Epithelial cell of proximal tubule (primary cell): ENCODE results near the gene CEPT1. TPM values are rescaled to one million over a fixed set of nuclear protein-coding genes. Genes with fewer than 3 reads are reported as not detected.

Source experiments
- DNase-seq: peaks from one replicate; pipeline ENCODE4 v3.0.0-alpha.2; 2011; ENCODE audit warnings: low read depth
- H3K4me3 ChIP-seq: 2 replicates; pipeline ENCODE4 v1.5.1; 2011; ENCODE audit warnings: low read depth, mild to moderate bottlenecking, low read length
- CTCF ChIP-seq: conservative IDR thresholded peaks from 2 replicates; pipeline ENCODE4 v1.5.1; 2012; ENCODE audit warnings: low read depth, mild to moderate bottlenecking, low read length
- total RNA-seq: library from RNA; depleted of rRNA; stranded (reverse); fragments of >200 nt; gene quantifications from 2 replicates; pipeline ENCODE4 v1.2.3, GENCODE V29; 2015

Gene CEPT1
- total RNA-seq, 1 donor from 2014 or later = 15.0 TPM

- no peak overlapping the region for H3K4me3 ChIP-seq
- DNase-seq = no peak
- no peak for TF ChIP-seq CTCF
These were observed 29.7 kb upstream of the CEPT1 start for GRCh38 chr1:111110197-111110899.

GRCh38 chr1:111116496-111116895, 23.5 kb upstream of the CEPT1 start:
- DNase-seq = no peak
- H3K4me3 ChIP-seq = no peak overlapping the region
- TF ChIP-seq CTCF = no peak

GRCh38 chr1:111126354-111126753, 13.7 kb upstream of the CEPT1 start:
- H3K4me3 ChIP-seq = no peak overlapping the region
- no peak for DNase-seq
- no peak for TF ChIP-seq CTCF

DNA sequence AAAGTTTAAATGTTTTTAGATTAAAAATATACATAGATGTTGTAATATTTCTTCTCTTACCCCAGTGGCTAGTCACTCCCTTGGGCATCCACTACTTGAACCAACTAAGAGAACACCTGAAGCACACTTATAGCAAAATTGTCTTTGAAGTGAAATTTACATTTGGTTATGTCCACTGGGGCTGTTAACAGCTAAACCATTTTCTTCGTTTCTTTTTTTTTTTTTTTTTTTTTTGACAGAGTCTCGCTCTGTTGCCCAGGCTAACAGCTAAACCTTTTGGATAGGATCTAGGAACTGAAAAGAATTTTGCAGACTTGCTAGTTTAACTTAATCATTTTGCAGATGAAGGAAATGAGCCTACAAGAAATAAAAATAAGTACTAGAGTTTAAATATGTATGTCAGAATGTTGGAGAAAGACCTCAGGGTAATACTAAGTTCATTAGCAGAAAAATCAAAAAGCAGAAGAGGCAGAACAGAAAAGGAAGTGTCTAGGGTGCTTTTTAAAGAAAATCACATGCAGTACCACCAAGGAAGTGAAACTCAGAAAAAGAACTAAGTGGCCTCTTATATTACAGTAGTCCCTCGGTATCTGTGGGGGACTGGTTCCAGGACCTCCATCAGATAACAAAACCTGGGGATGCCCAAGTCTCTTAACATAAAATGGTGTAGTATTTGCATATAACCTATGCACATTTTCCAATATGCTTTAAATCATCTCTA, 11.9 kb upstream of the CEPT1 start:
- no peak for DNase-seq
- TF ChIP-seq CTCF = no peak
- H3K4me3 ChIP-seq = no peak overlapping the region

GRCh38 chr1:111129376-111129775, 10.6 kb upstream of the CEPT1 start:
- no peak for DNase-seq
- no peak overlapping the region for H3K4me3 ChIP-seq
- no peak for TF ChIP-seq CTCF

DNA sequence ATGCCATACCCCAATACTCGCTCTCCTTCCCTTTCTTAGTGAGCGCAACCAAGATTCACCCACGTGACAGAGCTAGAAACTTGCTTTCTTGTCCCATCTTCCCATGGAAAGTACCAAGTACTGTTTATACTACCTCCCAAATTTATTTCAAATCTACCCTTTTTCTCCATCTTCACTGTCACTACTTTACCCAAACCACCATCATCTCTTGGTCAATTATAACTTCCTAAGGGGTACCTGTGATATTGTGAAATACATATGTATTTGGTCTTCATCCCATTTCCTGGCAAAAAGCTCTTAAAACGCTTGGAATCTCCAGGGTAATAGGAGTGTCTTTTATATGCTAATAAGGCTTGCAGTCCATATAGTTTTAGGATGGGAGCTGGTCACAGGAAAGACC, 8.3 kb upstream of the CEPT1 start:
- no peak overlapping the region for H3K4me3 ChIP-seq
- TF ChIP-seq CTCF = no peak
- DNase-seq = no peak

- no peak overlapping the region for H3K4me3 ChIP-seq
- TF ChIP-seq CTCF = no peak
- no peak for DNase-seq
These were observed 6.2 kb upstream of the CEPT1 start for GRCh38 chr1:111133866-111134265.
